GM12878 (cell line): ENCODE data around the gene CDC42BPB. TPM values are rescaled to one million over a fixed set of nuclear protein-coding genes. Genes with fewer than 3 reads are reported as not detected.

Source experiments
- ATAC-seq: fragments of 200-7000 bp; cut with Tn5 transposase; 3 replicates; pipeline ENCODE4 v1.9.1; 2020; ENCODE audit warnings: mild to moderate bottlenecking, moderate library complexity
- BruUV-seq: library from RNA; stranded (reverse); fragments of 400-500 nt; replicated peaks from 2 replicates; lab custom pipeline; 2021; lab: Mats Ljungman, UMichigan
- CTCF ChIA-PET: fragments of 300-600 bp; sonication (Branson Sonifier 250); formaldehyde crosslinking; extraction: SDS; loops from one replicate; lab custom pipeline; 2021; ENCODE audit warnings: inconsistent platforms; lab: Yijun Ruan, JAX
- POLR2A ChIA-PET: fragments of 350-600 bp; formaldehyde crosslinking; extraction: SDS; loops from one replicate; lab custom pipeline; 2021; ENCODE audit warnings: inconsistent platforms; lab: Charles Lee
- RAD21 ChIA-PET: fragments of 300-600 bp; sonication (Branson Sonifier 250); formaldehyde crosslinking; loops from one replicate; lab custom pipeline; 2023; ENCODE audit warnings: antibody characterized with exemption; ENCODE audit not compliant: unreplicated experiment; lab: Charles Lee
- SMC1A ChIA-PET: fragments of 300-600 bp; sonication (Branson Sonifier 250); formaldehyde crosslinking; loops from one replicate; lab custom pipeline; 2023; ENCODE audit not compliant: unreplicated experiment, uncharacterized antibody; lab: Charles Lee
- DNase-seq: peaks from one replicate; pipeline ENCODE4 v3.0.0-alpha.2; 2011; ENCODE audit warnings: low read depth, low spot score
- FAIRE-seq: peaks from 3 replicates; lab custom pipeline; 2011; peaks lifted over from hg19 to GRCh38; lab: Jason Lieb, UNC
- H2AFZ ChIP-seq: 2 replicates; pipeline ENCODE4 v1.6.0; 2011; ENCODE audit warnings: low read depth, low read length, control low read depth; ENCODE audit not compliant: control insufficient read depth
- H3K27ac ChIP-seq: 2 replicates; pipeline ENCODE4 v1.5.1; 2011; ENCODE audit warnings: control low read depth; ENCODE audit not compliant: control insufficient read depth, insufficient read depth
- H3K27me3 ChIP-seq, 2 experiments: replicated peaks in 1 of 2; 2 replicates each; pipeline versions ENCODE4 v1.6.0 to v1.6.1; 2011; ENCODE audit warnings: low read length in 1 of 2; ENCODE audit not compliant: control insufficient read depth in 2 of 2, insufficient read depth in 2 of 2
- H3K36me3 ChIP-seq, 2 experiments: 2 replicates each; pipeline ENCODE4 v1.5.1; 2011; ENCODE audit warnings: low read length in 1 of 2; ENCODE audit not compliant: control insufficient read depth in 2 of 2, insufficient read depth in 2 of 2
- H3K4me1 ChIP-seq: 2 replicates; pipeline ENCODE4 v1.6.1; 2011; ENCODE audit warnings: mild to moderate bottlenecking, low read length, moderate library complexity, mixed read lengths; ENCODE audit not compliant: control insufficient read depth, insufficient read depth
- H3K4me2 ChIP-seq: 2 replicates; pipeline ENCODE4 v1.6.0; 2011; ENCODE audit warnings: control low read depth; ENCODE audit not compliant: control insufficient read depth, insufficient read depth
- H3K4me3 ChIP-seq: fragments of 200-600 bp; sonication (generic); 2 replicates; pipeline ENCODE4 v1.5.1; 2016
- H3K79me2 ChIP-seq: 2 replicates; pipeline ENCODE4 v1.6.0; 2011; ENCODE audit warnings: low read length; ENCODE audit not compliant: control insufficient read depth, insufficient read depth
- H3K9ac ChIP-seq: 2 replicates; pipeline ENCODE4 v1.8.0; 2011; ENCODE audit warnings: low read length, control low read depth, mixed read lengths; ENCODE audit not compliant: control insufficient read depth, insufficient read depth
- H3K9me3 ChIP-seq: replicated peaks from 3 replicates; pipeline ENCODE4 v1.5.1; 2011; ENCODE audit warnings: mild to moderate bottlenecking, low read length; ENCODE audit not compliant: control insufficient read depth, insufficient read depth
- H4K20me1 ChIP-seq: 2 replicates; pipeline ENCODE4 v1.6.0; 2011; ENCODE audit not compliant: control insufficient read depth, insufficient read depth
- ASH2L ChIP-seq: fragments of 300-600, 200-600 bp; sonication (generic); IDR thresholded peaks from 2 replicates; pipeline ENCODE4 v1.6.1; 2017; ENCODE audit warnings: low read depth, mild to moderate bottlenecking, borderline replicate concordance
- CBX5 ChIP-seq: sonication (generic); IDR thresholded peaks from 2 replicates; pipeline ENCODE4 v1.6.1; 2016; ENCODE audit warnings: low read depth, moderate library complexity, mild to moderate bottlenecking, inconsistent platforms
- NR2C1 ChIP-seq: fragments of 450-650 bp; IDR thresholded peaks from 2 replicates; pipeline ENCODE4 v1.6.1; 2017; ENCODE audit warnings: antibody characterized with exemption, mild to moderate bottlenecking, moderate library complexity
- POU2F2 ChIP-seq: IDR thresholded peaks from 3 replicates; pipeline ENCODE4 v1.6.1; 2011; ENCODE audit warnings: low read depth, mild to moderate bottlenecking, low read length, borderline replicate concordance
- RAD51 ChIP-seq: fragments of 450-650 bp; IDR thresholded peaks from 2 replicates; pipeline ENCODE4 v1.6.1; 2016; ENCODE audit warnings: moderate library complexity, mild to moderate bottlenecking, inconsistent platforms
- RCOR1 ChIP-seq: conservative IDR thresholded peaks from 2 replicates; pipeline ENCODE4 v1.6.1; 2012; ENCODE audit warnings: low read depth, low read length, improper control_type of control experiment
- SMAD1 ChIP-seq: fragments of 450-650 bp; IDR thresholded peaks from 2 replicates; pipeline ENCODE4 v1.6.1; 2018; ENCODE audit warnings: mild to moderate bottlenecking, low read depth; ENCODE audit not compliant: partially characterized antibody
- WGBS: methylation state at CpG from one replicate; pipeline ENCODE4 v1.1.6; 2016; ENCODE audit warnings: low lambda C conversion rate; ENCODE audit not compliant: insufficient replicate concordance, insufficient coverage; ENCODE audit errors: missing lambda C conversion rate; 5-methylcytosine and 5-hydroxymethylcytosine counted together
- in situ Hi-C: fragments of 300-500 bp; cut with MboI; formaldehyde crosslinking; loops from 9 replicates; pipeline ENCODE4 v1.14.3; 2018; ENCODE audit warnings: mixed read lengths
- intact Hi-C: fragments of 100-400 bp; cut with micrococcal nuclease; formaldehyde crosslinking; loops from one replicate; pipeline ENCODE4 v1.14.2; 2022; ENCODE audit not compliant: unreplicated experiment
- polyA plus RNA-seq, 11 experiments: library from polyadenylated mRNA; depleted of rRNA in 4 of 11; unstranded in 6 of 11; stranded (reverse) in 5 of 11; fragments of >200 nt; fragmentation: Nextera tagmentation in 4 of 11; fragmentation: Illumina TruSeq in 1 of 11; extraction: Ambion mirVana in 4 of 11; extraction: Trizol in 1 of 11; gene quantifications; 1 replicate in 1 of 11; 2 replicates in 10 of 11; pipeline versions ENCODE4 v1.2.1 to v1.2.3, GENCODE V29; 2011 to 2016; ENCODE audit warnings: inconsistent platforms in 2 of 11, missing spikeins in 2 of 11, low read depth in 1 of 11
- total RNA-seq, 4 experiments: library from RNA; depleted of rRNA in 3 of 4; stranded (reverse); fragments of >200 nt in 3 of 4; fragmentation: Illumina TruSeq in 1 of 4; extraction: Trizol in 1 of 4; gene quantifications; 2 replicates each; pipeline versions ENCODE4 v1.2.1 to v1.2.3, GENCODE V29; 2013 to 2021
- TF ChIP-seq, protein P1 (sequence below): fragments of 450-650 bp; IDR thresholded peaks from 2 replicates; pipeline ENCODE4 v1.6.1; 2014; ENCODE audit warnings: mild to moderate bottlenecking
- TF ChIP-seq, protein P2 (sequence below): fragments of 450-650 bp; conservative IDR thresholded peaks from 2 replicates; pipeline ENCODE4 v1.6.1; 2017; ENCODE audit warnings: mild to moderate bottlenecking, moderate library complexity
- TF ChIP-seq, protein P3 (sequence below): fragments of 450-650 bp; formaldehyde crosslinking; IDR thresholded peaks from 2 replicates; pipeline ENCODE4 v1.4.0; 2020; ENCODE audit warnings: mild to moderate bottlenecking, moderate library complexity
- TF ChIP-seq, protein P4 (sequence below): fragments of 450-650 bp; formaldehyde crosslinking; IDR thresholded peaks from 2 replicates; pipeline ENCODE4 v1.4.0; 2022; ENCODE audit warnings: mild to moderate bottlenecking, moderate library complexity

The CDC42BPB gene
- total and polyA plus RNA-seq, 10 of the 15 experiments (the other 5 are each of a cell fraction or from before 2014, with no cell fraction given): 0.42 to 22.1 (median 13.3) TPM

DNA sequence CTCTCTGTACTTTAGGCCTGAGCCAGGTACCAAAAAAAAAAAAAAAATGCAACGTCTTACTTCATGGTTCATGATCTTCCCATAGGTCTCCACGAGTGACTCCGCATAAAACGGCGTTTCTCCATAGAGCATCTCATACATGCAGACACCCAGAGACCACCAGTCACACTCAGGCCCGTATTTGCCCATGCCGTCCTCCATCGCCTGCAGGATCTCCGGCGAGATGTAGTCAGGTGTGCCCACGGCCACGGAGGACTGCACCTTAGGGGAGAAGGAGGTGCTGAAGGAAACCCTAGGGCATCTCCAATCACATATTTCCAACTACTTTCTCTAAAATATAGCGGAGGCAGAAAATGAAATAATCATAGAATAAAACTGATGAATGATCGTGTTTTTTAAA is 73.9 kb downstream of the CDC42BPB start:
- H3K9me3 ChIP-seq: peaks cover 4% of the 10 kb centered on the region; the same call in 2 of the 3 replicates
- no TSS peak for BruUV-seq
- no peak overlapping the region for H3K9ac ChIP-seq
- RAD21 ChIA-PET: no interaction called here
- TF ChIP-seq, protein P1, sequence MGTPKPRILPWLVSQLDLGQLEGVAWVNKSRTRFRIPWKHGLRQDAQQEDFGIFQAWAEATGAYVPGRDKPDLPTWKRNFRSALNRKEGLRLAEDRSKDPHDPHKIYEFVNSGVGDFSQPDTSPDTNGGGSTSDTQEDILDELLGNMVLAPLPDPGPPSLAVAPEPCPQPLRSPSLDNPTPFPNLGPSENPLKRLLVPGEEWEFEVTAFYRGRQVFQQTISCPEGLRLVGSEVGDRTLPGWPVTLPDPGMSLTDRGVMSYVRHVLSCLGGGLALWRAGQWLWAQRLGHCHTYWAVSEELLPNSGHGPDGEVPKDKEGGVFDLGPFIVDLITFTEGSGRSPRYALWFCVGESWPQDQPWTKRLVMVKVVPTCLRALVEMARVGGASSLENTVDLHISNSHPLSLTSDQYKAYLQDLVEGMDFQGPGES: no peak
- TF ChIP-seq ASH2L: no peak
- no peak for TF ChIP-seq RAD51
- TF ChIP-seq, protein P2, sequence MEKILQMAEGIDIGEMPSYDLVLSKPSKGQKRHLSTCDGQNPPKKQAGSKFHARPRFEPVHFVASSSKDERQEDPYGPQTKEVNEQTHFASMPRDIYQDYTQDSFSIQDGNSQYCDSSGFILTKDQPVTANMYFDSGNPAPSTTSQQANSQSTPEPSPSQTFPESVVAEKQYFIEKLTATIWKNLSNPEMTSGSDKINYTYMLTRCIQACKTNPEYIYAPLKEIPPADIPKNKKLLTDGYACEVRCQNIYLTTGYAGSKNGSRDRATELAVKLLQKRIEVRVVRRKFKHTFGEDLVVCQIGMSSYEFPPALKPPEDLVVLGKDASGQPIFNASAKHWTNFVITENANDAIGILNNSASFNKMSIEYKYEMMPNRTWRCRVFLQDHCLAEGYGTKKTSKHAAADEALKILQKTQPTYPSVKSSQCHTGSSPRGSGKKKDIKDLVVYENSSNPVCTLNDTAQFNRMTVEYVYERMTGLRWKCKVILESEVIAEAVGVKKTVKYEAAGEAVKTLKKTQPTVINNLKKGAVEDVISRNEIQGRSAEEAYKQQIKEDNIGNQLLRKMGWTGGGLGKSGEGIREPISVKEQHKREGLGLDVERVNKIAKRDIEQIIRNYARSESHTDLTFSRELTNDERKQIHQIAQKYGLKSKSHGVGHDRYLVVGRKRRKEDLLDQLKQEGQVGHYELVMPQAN: no peak
- TF ChIP-seq, protein P3, sequence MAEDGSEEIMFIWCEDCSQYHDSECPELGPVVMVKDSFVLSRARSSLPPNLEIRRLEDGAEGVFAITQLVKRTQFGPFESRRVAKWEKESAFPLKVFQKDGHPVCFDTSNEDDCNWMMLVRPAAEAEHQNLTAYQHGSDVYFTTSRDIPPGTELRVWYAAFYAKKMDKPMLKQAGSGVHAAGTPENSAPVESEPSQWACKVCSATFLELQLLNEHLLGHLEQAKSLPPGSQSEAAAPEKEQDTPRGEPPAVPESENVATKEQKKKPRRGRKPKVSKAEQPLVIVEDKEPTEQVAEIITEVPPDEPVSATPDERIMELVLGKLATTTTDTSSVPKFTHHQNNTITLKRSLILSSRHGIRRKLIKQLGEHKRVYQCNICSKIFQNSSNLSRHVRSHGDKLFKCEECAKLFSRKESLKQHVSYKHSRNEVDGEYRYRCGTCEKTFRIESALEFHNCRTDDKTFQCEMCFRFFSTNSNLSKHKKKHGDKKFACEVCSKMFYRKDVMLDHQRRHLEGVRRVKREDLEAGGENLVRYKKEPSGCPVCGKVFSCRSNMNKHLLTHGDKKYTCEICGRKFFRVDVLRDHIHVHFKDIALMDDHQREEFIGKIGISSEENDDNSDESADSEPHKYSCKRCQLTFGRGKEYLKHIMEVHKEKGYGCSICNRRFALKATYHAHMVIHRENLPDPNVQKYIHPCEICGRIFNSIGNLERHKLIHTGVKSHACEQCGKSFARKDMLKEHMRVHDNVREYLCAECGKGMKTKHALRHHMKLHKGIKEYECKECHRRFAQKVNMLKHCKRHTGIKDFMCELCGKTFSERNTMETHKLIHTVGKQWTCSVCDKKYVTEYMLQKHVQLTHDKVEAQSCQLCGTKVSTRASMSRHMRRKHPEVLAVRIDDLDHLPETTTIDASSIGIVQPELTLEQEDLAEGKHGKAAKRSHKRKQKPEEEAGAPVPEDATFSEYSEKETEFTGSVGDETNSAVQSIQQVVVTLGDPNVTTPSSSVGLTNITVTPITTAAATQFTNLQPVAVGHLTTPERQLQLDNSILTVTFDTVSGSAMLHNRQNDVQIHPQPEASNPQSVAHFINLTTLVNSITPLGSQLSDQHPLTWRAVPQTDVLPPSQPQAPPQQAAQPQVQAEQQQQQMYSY (CRISPR knock-in tag): no peak
- TF ChIP-seq NR2C1: no peak
- TF ChIP-seq SMAD1: no peak
- TF ChIP-seq POU2F2: no peak
- TF ChIP-seq, protein P4, sequence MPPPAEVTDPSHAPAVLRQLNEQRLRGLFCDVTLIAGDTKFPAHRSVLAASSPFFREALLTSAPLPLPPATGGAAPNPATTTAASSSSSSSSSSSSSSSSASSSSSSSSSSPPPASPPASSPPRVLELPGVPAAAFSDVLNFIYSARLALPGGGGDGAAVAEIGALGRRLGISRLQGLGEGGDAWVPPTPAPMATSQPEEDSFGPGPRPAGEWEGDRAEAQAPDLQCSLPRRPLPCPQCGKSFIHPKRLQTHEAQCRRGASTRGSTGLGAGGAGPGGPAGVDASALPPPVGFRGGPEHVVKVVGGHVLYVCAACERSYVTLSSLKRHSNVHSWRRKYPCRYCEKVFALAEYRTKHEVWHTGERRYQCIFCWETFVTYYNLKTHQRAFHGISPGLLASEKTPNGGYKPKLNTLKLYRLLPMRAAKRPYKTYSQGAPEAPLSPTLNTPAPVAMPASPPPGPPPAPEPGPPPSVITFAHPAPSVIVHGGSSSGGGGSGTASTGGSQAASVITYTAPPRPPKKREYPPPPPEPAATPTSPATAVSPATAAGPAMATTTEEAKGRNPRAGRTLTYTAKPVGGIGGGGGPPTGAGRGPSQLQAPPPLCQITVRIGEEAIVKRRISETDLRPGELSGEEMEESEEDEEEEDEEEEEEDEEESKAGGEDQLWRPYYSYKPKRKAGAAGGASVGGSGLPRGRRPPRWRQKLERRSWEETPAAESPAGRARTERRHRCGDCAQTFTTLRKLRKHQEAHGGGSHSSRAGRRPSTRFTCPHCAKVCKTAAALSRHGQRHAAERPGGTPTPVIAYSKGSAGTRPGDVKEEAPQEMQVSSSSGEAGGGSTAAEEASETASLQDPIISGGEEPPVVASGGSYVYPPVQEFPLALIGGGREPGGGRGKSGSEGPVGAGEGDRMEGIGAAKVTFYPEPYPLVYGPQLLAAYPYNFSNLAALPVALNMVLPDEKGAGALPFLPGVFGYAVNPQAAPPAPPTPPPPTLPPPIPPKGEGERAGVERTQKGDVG: no peak
- TF ChIP-seq CBX5: no peak
- TF ChIP-seq RCOR1: no peak
- FAIRE-seq (no peak), DNase-seq (no peak), ATAC-seq (no peak)
- no peak overlapping the region for H3K4me3 ChIP-seq
- no peaks in the 10 kb centered on the region for H4K20me1 ChIP-seq
- POLR2A ChIA-PET: no interaction called here
- CTCF ChIA-PET: no interaction called here
- no peaks in the 10 kb centered on the region for H3K79me2 ChIP-seq
- no peak overlapping the region for H2AFZ ChIP-seq
- intact Hi-C loops (no loop called here), in situ Hi-C loops (no loop called here)
- peaks cover 12 to 17% of the 10 kb centered on the region in 2 experiments for H3K36me3 ChIP-seq
- H3K4me1 ChIP-seq: peaks cover 15% of the 10 kb centered on the region
- SMC1A ChIA-PET: no interaction called here
- WGBS: 73% methylated on average over 14 of the region's 14 CpGs
- no peak overlapping the region for H3K4me2 ChIP-seq
- no peak overlapping the region for H3K27ac ChIP-seq
- no peaks in the 10 kb centered on the region for H3K27me3 ChIP-seq
